Stimulated activated CD8-positive, alpha-beta memory T cell treated with anti-CD3 and anti-CD28 coated beads, Interleukin-4, amount 100 ng/mL, for 48 hours (primary cell): Measurements from ENCODE around the gene PID1.

Experiments
- DNase-seq: peaks from one replicate; pipeline ENCODE4 v3.0.0-alpha.2; 2020

PID1 gene

DNA sequence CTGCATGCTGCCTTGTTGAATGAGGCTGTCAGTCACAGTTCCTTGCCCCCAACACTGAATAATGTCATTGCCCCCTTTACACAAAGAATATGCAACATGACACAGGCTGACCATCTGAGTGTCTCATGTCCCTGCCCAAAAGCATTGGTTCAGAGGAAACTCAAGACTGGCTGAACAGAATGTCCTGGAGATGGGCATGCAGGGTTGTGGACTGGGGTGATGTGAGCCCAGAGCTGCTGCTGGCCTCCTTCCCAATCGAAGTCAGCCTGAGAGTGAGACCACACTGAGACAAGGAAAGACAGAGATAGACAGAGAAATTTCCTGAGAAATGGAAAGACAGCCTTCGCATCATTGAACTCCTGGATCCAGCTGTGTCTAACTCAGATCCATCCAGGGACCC, 110.1 kb downstream of the PID1 start:
- DNase-seq = no peak

DNA sequence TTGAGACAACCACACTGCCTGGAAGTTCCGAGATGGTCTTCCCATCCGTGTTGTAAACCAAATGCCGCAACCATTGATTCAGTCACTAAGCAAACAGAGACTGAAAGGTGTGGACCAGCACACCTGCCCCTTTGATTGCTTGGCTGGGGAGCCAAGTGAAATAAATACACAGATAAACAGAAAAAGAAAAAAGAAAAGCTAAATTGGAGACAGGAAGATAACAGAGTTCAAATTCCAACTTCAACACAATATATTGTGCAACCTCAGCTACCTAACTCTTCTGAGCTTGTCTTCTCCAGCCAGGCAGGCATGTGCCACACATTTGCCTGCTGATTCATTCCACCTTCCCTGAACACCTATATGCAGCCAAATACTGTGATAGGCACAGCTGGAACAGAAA, 110.9 kb downstream of the PID1 start:
- DNase-seq = no peak

DNA sequence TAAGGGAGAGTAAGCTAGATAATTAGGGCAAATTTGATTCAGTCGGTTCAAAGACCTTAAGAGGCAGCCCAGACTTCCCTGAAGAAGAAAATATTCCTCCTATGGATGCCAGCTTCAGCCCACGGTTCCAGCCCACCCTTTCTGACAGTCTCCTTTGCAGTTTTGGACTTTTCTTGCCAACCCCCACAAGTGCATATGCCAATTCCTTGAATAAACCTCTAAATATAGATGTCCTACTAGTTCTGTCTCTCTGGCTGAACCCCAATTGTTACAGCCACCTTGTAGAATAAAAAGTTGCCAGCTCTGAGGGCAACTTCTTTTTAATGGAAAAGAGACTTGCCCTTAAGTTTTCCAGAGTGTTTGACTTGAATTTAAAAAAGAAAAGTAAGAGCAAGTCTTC, 111.7 kb downstream of the PID1 start:
- no peak for DNase-seq

DNA sequence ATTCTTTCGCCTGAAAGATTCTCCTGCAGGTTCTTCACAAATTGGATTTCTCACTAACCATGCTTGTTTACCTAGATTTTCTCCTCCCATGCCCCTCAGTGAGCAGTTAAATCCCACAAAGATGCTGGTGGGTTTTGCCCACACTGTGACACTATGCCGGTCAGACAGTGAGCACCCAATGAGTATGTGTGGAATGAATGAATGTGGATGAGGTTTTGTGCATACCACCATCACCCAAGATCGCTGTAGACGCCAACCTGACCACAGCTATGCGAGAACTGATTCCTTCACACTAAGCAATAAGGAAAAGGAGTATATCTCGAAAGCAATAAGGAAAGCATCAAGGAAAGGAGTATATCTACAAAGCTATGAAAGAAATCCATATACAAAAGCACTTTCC, 116.7 kb downstream of the PID1 start:
- DNase-seq = no peak

DNA sequence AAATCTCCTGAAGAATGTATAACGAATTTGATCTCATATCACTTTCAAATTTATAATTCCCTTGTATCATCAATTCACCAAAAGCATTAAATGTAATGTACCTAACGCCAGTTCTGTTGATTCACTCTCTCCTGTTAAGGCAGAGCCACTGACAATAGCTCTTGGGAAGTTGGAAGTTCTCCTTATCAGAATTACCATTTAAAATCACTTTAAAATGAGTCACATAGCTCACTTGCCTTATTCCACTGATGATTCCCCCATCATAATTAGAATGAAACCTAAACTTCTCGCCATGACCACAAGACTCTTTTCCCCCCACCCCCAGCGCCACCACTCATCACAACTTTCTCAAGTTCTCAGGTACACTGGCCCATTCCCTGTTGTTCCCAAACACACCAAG, 117.1 kb downstream of the PID1 start:
- no peak for DNase-seq

DNA sequence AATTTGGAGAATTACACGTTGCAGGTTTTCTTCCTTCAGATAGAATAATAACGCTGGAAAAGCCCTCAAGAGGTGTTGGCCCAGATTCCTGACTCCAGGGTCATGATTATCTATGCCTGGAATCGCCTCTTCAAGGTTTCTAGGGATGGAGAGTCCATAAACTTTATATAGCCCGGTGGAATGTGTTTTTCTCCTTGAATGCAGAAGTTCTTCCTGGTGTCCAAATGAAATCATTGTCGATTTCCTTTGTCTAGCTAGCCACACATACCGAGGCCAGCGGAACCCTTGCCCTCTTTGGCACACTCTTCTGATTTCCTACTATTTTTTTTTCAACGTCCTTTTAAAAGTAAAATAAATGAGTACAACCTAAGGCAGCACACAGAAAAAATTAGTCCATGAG, 117.8 kb downstream of the PID1 start:
- no peak for DNase-seq

DNA sequence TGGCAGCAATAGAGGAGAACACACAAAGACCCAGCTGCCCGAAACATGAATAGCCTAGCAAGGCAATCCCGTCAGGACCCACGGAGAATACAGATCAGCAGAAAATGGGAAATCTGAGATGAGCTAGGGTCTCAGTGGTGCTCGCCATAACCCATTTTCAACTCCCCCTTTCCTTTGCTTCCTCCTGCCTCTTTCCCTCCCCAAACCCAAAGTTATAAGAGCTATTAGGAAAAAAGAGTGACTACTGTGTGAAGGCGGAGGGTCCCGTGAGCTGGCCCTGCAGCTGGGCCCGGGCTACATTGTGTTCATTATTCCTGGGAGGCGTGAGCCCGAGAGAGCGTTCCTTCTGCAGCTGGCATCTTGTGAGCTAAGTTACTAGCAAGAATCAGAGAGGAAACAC, 118.4 kb downstream of the PID1 start:
- DNase-seq = no peak

DNA sequence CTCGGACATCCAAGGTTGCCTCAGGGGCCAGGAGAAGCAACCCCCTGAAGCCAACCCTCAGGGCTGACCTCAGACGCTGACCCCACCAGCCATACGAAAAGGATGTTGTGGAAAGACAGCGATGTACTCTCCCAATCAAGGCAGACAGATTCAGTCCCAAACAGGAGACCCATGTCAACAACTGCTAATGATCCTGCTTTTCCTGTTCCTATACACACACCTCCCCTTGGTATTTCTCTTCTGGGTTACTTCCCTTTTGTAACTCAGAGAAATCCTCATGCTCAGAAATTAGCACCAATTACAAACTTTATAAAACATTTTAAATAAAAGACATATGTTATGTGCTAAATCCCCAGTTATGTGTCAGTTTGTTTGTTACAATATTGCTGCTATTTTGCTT, 120.8 kb downstream of the PID1 start:
- DNase-seq = no peak

DNA sequence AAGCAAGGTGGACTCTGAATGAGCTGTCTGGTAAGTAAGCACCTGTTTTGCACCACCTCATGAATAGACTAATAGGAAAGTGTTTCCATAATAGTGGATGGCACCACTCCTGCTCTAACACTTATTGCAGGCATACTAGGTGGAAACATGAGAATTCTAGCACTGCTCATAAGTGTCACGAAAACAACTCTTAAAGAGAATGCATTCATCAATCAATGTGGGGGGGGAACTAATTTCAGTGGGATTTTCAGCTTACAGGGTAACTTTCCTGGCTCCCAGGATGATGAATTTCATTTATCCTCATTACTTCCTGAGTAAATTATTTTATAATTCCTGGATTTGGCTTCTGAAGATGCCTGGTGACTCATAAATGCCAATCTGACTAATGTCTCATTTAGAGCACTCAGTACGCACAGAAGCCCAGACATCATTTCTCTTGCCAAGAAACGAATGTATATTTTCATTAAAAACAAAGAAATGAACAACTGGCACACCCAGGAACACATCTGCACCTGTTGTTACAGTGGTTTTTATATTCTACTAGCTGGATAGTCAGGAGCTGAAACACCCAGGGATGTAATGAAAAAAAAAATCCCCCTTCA, 129.6 kb downstream of the PID1 start:
- no peak for DNase-seq

DNA sequence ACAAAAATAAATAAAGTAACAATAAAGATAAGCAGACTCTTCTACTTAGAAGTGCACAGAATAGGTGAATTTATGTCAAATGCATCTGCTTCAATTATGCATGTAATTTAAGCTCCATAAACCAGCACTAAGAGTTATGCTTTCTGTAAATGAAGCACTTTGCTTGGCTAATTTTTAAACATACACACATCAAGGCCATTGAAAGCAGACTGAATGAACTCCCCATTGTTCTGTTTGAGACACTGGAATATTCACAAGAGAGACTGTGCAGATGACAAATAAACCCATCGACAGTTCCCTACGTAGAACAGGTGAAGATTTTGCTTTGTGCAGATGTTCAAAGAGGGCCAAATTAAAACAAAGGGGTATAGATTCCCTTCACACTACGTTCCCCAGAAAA, 133.4 kb downstream of the PID1 start:
- DNase-seq = no peak

DNA sequence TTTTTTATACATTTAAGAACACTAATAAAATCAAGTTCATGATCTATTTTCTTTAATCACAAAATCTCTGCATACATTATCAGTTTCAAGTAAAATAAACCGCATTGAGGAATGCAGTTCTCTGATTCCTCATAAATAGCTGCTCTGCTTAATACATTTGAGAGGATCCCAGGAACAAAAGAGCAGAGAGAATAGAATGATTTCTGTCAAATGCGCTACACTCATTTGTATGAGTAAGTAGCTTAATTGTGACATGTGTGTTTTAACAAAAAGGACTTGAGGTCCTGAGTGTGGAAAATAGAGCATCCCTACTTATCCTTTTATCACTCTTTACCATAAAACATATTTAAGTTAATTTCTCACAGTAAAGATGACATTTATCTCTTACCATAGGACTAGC, 134.0 kb downstream of the PID1 start:
- DNase-seq = no peak

DNA sequence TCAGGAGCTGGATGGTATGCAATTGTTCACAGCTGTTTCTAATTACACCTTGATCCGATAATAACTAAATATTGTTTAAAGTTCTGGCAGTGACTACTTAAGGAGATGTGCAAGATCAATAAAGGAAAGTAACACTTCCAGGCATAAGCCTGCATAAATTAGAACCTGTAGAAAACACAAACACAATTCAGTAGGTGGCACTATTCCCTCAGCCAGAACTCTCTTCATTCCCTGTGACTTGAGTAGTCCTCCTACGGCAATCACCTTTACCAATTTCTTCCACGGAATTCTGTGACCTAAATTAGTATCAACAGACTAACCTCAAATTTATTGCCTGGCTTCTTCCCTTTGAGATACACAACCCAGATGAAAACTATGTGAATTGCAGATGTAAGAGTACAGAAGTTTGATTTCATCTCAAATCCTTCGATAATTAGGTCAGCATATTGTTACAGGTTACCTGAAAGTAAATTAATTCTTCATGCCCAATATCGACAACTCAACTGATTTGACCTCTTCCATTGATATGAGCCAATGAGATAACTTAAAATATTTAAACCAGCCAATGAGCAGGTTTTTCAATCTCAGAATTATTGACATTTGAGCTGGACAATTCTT, 137.8 kb downstream of the PID1 start:
- no peak for DNase-seq

DNA sequence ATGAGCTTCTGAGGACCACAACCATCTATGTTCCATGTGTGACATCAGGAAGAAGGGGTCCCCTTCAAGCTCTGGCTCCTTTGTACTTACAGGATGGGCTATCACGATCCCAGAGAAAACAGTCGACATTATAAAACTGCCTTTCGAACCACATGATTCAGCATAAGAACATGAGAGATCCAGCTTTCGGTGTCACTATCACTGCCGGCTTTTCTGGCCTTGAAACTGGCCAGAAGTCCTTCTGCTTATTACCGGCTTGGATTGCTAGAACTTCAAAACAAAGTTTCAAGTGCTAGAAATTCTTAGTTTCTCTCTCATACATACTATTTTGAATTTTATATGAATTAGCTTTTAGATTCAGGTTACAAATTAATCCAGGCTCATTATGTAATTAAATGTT, 138.9 kb downstream of the PID1 start:
- no peak for DNase-seq

DNA sequence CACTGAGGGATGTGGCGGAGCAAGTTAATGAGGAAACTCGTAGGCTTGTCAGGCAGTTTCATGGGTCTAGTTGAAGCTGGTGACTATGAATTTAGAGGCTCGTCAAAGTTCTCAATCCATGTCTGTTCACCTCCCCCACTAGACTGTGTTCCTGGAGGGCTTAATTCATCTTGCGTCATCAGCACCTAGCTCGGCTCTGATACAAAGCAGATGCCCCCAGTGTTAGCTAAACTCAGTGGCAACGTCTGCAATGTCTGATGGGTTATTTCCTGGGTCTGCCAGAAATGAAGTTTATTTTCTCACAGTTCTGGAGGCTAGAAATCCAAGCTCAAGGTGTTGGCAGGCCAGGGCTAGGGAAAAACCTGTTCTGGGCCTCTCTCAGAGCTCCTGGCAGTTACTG, 140.6 kb downstream of the PID1 start:
- DNase-seq = no peak

DNA sequence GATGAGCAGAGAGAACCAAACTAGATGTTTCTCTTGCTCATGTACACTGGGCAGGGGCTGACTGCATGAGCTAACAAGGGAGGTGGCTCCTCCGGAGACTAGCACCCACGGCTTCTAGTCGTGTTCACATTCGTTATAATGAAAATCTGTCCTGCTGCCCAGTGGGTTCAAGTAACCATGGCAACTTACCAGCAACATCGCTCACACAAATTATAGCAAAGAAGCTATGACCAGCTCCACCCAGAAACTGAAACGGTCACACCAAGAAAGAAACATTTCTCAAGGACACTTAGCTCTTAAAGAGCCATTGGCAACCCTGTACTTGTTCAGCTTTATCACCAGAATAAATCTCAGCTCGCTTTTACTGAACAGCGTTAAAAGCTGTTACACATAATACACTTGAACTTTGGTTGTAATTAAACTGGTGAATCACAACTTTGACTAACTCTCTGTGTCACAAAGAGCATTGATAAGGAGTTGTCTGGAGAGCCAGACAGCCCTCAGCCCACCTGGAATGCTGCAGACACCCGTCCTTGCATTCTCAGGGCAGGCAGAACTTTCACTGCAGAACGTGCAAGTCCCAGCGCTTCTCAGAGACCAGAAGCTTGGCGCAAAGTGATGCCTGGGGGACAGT, 141.2 kb downstream of the PID1 start:
- DNase-seq = no peak

DNA sequence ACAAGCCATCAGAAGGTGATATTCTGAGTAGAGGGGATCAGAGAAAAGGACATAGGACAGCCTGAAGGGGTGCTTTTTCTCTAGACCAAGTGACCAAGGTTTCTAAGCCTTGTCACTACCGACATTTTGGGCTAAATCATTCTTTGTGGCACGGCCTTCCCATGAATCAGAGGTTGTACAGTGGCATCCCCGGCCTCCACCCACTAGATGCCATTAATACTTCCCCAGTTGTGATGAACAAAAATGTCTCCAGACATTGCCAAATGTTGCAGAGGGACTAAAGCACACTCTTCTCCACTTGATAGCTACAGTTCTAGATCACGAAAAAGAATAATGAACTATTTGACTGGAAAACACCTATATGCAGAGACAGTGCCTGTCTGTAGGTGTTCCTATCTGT, 143.6 kb downstream of the PID1 start:
- DNase-seq = no peak

DNA sequence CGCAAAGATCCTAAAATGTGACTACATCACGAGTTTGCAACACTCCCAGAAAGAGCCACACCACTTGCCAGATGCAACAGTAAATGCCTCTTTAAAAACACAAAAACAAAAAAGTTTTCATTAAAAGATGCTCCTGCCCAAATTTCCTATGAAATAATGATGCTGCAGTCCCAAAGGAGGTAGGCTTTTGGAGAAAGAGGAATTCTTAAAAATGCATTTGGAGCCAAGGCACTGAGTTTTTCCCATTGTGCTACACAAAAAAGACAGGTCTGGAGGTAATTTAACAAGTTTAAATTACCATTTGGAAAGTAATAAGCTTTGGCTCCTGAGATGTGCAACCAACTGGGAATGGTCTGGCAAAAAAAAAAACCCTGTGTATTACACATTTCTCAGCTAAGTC, 145.0 kb downstream of the PID1 start:
- no peak for DNase-seq

DNA sequence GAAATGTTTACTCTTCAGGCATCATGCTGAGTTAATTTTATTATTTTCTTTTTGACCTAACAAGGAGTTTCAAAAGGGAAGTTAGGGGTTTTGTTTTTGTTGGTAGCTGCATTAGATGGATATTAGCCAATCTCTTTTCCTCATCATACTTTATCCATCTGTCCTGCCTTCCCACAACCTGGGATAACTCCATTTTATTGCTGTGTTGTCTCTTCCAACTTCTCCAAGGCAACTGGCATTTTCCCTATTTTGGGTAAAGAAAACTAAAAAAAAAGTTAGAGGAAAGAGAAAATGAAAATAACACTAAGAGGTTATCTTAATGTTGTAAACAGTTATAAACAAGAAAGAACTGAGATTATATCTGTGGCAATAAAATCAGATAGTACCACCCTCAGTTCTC, 147.0 kb downstream of the PID1 start:
- no peak for DNase-seq

DNA sequence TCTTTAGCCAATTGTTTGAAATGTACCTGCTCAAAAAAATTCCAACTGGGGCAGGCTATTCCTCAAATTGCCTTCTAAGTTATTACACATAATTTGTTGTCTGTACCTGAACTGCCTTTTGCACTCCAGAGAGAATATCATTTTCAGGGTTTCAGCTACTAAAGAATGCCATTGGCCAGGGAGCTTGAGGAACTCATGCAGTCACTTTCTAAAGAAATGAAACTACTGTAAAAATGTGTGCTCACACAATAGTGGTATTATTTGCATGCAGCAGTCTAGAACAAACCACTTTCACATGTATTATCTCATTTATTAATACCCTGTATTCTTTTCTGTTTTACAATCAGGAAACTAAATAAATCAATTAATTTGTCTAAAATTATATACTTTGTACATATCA, 152.2 kb downstream of the PID1 start:
- no peak for DNase-seq

DNA sequence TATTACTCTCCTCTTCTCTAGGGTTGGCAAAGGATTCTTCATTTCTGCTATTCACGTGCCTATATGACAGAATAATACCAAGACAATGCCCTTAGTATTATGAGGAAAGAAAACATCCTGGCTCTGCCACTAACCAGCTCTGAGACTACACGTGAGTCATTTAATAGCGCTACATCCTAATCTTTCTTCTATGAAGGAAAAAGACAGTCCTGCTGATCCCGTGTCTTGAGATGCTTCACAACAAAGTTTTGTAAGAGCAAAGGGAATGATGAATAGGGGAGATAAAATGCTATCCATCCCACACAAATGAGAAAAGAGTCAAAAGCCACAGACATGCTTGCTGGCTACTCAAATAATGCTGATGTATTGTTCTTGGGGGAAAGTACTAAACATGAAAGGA, 152.8 kb downstream of the PID1 start:
- DNase-seq = no peak

DNA sequence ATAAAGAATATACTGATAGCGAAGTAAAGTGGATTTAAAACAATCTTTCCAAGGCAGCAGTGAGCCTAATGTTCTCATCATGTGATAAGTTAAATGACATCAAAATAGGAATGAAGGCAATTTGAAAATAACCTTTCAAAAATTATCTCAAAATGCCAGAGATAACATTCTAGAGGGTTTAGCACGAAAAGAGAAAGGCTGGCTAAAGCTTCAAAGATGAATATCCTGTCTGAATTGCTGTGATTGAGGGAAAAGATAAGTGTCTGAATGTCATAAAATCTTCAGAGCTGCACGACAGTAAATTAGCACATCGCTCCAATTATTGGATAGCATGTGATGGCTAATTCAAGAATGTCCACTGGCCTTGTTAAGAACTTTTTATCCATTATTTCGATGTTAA, 159.3 kb downstream of the PID1 start:
- no peak for DNase-seq

DNA sequence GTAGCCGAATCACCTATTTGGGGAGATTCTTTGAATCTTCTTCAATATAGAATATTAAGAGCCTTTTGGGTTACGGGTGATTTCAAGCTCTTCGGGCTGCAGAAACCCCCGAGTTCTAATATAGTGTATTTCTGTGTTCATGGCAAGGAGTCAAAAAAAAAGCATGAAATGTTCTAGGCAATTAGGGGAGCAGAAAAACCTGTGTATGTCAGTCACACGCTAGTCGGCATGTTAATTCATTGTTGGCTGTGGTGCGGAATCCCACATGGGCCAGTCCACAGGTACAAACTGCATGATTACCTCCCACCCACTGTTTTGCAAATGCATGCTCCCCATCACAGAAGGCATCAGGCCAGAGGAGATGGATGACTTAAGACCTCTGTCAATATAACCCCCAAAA, 161.9 kb downstream of the PID1 start:
- no peak for DNase-seq

DNA sequence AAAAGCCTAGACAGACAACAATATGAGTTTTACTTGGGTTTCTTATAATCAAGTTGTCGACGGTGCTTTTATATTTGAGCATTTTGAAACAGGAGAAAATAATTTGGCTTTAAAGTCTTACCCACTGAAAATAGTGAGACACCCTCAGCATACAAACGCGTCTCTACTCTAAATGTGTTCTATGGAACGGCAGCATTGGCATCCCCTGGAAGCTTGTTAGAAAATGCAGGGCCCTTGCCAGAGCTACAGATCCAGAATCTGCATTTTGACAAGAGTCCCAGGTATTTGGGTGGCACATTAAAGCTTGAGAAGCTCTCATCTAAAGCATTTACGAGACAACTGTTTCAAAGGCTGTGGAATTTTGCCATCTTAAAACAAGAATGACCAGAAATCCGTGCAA, 163.5 kb downstream of the PID1 start:
- no peak for DNase-seq

DNA sequence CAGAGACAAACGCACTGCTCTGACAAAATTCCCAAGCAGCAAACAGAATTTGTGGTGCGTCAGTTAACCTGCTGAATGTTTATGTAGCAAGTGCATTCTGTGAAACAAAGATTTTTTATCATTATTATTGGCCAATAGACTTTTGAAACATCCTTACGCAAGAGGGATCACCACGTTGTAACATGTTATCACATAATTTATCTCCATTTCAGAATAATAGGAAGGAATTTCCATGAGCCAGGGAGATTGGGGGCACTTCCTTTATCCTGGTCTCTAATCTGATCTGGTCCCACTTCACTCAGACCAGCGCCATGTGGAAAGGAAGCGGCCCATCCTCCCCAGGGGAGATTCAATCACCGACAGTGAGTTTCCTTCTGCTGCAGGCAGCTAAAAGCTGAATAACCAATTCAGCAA, 166.1 kb downstream of the PID1 start:
- DNase-seq = no peak

DNA sequence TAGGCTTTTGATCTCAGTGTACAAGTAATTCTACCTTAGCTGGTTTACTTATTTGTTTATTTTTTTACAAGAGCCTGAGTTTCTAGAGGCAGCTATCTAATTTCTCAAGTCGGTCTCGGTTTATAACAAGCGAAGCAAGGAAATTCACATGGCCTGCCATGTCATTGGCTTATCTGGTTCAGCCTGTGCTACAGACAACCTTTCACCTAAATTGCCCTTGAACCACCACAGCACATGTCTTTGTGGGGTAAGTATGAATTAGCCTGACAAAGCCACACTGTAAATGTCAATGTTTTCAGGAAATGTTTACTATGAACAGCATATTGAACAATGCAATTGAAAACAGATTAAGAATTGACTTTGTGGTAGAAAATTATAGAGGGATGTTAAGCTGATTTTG, 167.1 kb downstream of the PID1 start:
- no peak for DNase-seq
